Stomach (tissue), 4 donors: ENCODE data around the gene SH3RF3.

Experiments used
- POLR2A ChIP-seq, 4 donors: fragments of 450-650 bp; IDR thresholded peaks; one replicate each; pipeline ENCODE4 v1.6.1; 2016; ENCODE audit warnings: antibody characterized with exemption in 4 of 4, control low read depth in 2 of 4, mild to moderate bottlenecking in 1 of 4, moderate library complexity in 1 of 4
- TF ChIP-seq, protein P1 (sequence below), 7 experiments: fragments of 450-650 bp in 4 of 7; fragments of 200-600 bp in 3 of 7; sonication (generic) in 3 of 7; IDR thresholded peaks; one replicate each; pipeline ENCODE4 v1.5.1; 2016 to 2019; ENCODE audit warnings: antibody characterized with exemption in 7 of 7, control low read depth in 2 of 7, mild to moderate bottlenecking in 1 of 7

DNA sequence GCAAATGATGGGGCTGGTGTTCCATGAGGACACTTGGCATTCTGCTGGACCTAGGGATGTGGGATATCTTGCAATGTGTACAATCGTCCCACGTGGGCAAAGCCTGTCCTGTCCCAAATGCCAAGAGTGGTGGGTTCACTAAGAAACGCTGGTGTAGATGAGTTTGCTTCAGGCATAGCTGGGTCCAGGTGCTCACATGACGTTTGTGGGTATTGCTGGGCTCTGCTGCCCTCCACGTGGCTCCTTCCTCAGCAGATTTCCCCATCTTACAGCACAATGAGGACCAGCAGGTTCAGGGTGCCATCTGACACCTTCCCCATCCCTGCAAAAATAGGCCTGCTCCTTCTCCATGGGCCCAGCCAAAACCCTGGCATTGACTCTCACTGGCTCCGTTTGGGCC is 378.8 kb downstream of the SH3RF3 start:
- TF ChIP-seq, protein P1, sequence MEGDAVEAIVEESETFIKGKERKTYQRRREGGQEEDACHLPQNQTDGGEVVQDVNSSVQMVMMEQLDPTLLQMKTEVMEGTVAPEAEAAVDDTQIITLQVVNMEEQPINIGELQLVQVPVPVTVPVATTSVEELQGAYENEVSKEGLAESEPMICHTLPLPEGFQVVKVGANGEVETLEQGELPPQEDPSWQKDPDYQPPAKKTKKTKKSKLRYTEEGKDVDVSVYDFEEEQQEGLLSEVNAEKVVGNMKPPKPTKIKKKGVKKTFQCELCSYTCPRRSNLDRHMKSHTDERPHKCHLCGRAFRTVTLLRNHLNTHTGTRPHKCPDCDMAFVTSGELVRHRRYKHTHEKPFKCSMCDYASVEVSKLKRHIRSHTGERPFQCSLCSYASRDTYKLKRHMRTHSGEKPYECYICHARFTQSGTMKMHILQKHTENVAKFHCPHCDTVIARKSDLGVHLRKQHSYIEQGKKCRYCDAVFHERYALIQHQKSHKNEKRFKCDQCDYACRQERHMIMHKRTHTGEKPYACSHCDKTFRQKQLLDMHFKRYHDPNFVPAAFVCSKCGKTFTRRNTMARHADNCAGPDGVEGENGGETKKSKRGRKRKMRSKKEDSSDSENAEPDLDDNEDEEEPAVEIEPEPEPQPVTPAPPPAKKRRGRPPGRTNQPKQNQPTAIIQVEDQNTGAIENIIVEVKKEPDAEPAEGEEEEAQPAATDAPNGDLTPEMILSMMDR (IDR thresholded peaks at IDR 0.05): no peak
- no peak for TF ChIP-seq POLR2A (IDR thresholded peaks at IDR 0.05)
